K562 treated with DMSO at 1 percent for 4 hours (cell line): ENCODE measurements around the gene COX4I1. TPM values are rescaled to one million over a fixed set of nuclear protein-coding genes. Genes with fewer than 3 reads are reported as not detected.

Source experiments
- total RNA-seq: library from RNA; unstranded; fragments of 300-600 nt; gene quantifications from 2 replicates; pipeline ENCODE4 v1.2.3, GENCODE V29; 2022; ENCODE audit not compliant: insufficient read depth

COX4I1 gene
- 1,630 and 1,636 TPM in 2 replicates for total RNA-seq

DNA sequence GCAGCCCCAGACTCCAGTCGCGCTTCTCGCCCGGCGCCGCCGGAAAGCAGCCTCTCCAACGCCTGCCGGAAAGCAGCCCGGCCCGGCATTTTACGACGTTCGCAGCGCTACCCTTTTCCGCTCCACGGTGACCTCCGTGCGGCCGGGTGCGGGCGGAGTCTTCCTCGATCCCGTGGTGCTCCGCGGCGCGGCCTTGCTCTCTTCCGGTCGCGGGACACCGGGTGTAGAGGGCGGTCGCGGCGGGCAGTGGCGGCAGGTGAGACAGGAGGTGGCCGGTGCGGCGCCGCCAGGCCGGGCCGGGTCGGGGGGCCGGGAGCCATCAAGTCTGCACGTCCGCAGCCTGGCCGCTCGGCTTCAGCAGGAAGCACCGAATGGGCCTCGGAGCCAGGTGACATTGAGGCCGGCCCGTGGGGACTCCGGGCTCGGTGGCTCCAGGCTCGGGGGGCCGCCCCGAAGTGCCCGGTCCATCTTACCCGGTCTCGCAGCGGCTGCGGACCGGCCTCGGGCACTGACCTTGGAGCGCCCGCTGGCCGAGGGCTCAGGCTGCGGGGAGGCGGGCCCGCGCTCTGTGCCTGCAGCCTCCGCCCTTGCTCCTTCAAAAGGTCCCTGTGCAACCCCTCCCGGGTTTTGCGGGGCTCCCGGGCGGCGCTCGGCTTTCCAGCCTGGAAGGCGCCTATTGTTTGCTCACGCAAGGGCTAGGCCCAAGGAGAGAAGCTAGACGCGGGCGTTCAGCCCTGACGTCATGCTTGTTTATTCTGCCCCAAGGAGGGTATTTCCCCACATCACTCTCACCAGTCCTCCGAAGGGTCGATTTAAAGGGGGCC, at the start of gene COX4I1, which contains the start of gene EMC8:
COX4I1 (plus strand) TSS at position 199 of the 824 bp plus-strand sequence. CDS start 1,511 bp downstream, outside the sequence.
EMC8 (minus strand) TSS at position 48 of the 824 bp plus-strand sequence. CDS start 249 bp downstream, outside the sequence.

DNA sequence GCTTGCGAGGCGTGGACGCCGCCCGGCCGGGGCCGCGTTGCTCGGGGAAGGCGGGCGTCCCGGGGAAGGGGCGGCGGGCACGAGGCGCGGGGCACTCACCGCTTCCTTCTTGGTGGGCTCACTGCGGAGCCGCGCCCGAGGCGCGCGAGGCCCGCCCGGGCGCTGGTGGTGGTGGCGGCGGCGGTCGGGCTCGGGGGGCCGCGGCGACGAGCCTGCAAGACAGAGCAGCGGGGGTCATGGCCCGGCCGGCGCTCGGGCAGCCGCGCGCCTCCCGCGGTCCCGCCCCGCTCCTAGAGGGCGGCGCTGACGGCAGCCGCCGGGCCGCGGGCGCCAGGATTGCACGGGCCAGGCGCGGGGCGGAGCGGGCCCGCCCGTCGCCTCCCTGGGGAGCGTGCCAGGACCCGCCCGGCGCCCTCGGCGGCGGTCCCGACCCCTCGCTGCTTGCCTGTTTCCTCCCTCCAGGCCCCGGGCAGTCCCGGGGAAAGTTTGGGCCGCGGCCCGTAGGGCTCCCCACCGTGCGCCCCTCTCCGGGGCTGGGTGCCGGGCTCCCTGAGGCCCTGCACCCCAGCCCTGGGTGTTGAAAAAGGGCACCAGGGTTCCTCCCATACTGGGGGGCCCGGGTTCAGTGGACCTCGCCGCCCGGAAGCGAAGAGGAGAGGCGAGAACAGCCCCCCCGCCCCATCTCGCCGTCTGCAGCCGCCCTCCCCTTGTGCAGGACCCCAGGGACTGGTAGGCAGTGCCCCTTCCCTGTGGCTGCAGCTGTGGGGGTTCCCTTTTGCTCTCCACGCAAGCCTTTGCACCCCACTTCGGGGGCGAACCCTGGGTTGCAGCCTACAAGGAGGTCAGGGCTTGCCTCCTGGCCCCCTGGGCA, 48.4 kb upstream of the COX4I1 start, which contains the start of gene C16orf74:
C16orf74 (minus strand) TSS at position 270 of the 871 bp plus-strand sequence. CDS start 15,879 bp downstream, outside the sequence.

Other genes starting within 250 kb of the COX4I1 start
- gene GSE1, start 186.4 kb upstream of the COX4I1 start, total RNA-seq = 79.6 and 95.4 TPM in 2 replicates
- 19.1 and 19.4 TPM in 2 replicates for gene GINS2, start 110.7 kb upstream of the COX4I1 start, total RNA-seq
- not detected in 2 replicates for gene C16orf74, start 48.6 kb upstream of the COX4I1 start, total RNA-seq
- gene EMC8, start 151 bp upstream of the COX4I1 start, total RNA-seq = 31.9 and 32.5 TPM in 2 replicates
- gene IRF8, start 99.5 kb downstream of the COX4I1 start, total RNA-seq = not detected in 2 replicates